Left hindlimb (tissue), 1 donor: ENCODE measurements around the gene SOWAHB.
"Not testable (repeated sequence)": the region's sequence is repeated elsewhere in the genome, so short reads cannot be mapped to it uniquely, and the experiment has no call there.

ENCODE experiments used
- DNase-seq: peaks from one replicate; pipeline ENCODE4 v3.0.0-alpha.2; 2018

Gene SOWAHB

DNA sequence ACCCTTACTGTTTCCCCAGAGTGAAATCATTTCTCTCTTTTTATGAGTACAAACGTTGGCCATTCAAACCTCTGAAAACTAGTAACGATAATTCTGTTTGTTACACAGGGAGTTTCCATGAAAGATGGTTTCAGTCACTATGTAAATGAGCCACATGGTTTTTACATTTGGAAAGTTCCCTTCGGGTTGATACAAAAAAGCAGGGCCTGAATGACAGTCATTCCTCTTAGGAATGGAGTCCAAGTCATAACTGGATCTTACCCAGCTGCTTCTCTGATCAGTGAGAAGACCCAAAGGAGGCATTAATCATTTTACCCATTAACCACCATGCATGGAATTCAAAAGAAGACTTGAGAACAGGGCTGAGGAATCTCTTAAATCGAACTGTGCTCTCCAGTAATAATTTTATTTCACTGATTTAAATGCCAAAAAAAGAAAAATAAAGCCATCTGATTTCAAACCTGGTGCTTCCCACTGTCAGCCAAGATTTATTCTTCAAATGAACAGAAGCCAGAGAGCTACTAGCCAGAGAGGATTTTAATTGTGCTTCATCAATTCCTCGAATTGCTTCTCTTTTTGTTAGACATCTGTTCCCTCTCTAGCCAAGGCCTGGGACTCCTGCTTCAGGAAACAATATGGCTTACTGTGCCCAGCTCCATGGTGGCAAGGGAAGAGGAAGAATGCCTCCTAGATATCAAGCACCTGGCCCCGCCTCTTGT, 3.2 kb downstream of the SOWAHB start:
- DNase-seq: no peak

GRCh38 chr4:76892601-76893000, 5.3 kb downstream of the SOWAHB start:
- DNase-seq: no peak

DNA sequence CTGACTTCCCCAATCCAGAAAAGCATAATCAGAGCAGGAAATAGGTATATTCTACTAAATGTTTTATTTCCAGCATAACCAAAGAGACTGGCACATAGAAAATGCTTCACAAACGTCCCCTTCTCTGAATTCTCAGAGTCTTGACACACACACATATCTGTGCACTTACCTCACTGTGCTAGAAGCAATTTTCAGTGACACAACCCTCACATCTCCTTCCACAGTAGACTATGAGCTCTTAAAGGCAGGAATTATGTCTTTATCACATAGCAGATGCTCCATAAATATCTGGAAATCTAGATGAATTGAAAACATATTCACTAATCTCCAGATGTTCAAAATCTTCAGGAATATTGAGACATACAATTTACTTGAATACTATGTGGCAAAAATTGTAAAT, 5.9 kb downstream of the SOWAHB start:
- DNase-seq: no peak

DNA sequence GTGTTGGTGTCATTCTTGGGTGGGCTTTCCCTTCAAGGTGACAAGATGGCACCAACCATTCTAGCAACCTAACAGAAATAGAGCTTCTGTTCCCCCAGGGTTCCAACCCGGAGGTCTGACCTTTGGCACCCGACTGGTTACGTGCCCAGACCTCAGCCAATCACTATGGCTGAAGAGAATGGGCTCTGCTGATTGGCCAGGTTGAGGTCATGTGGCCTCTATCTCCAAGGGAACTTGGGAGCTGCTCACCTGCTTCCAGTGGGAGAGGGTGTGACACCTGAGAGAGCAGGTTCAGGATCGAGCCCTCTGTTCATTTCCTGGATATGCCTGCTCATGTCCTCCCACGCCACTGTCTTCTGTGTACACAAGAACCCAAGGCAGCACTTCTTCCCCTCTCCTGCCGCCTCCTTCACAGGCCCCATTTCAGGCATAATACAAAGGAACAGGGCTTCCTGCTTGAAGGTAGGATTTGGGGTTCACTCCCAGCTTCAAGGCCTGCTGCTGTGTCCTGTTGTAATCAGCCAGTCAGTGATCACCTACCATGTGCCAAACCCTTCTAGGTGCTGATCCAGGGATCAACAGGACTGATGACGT, 11.0 kb downstream of the SOWAHB start:
- no peak for DNase-seq

- DNase-seq: no peak
Observed at GRCh38 chr4:76886214-76886613, 11.7 kb downstream of the SOWAHB start.

- DNase-seq: no peak
Observed at GRCh38 chr4:76883147-76883546, 14.8 kb downstream of the SOWAHB start.

DNA sequence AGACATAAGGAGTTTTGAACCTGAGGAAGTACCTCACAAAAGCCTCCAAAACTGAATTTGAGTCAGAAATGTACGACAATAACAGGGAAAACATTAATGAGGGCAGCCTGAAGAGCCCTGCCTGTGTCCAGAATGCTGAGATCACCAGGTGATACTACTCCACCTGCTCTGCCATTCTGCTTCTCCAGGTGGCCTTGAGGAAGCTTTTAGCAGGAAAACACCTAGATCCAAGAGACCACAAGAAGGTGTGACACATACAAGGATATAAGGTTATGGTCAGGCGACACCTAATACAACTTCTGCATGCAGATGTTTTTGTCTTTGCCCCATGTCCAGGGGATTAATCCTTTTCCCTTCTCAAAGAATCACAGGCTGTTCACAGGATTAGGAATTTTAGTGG, 15.3 kb downstream of the SOWAHB start:
- no peak for DNase-seq

- no peak for DNase-seq
Observed at GRCh38 chr4:76881375-76881774, 16.6 kb downstream of the SOWAHB start.

GRCh38 chr4:76879731-76880364, 18.1 kb downstream of the SOWAHB start:
- DNase-seq: no peak

GRCh38 chr4:76878641-76879165, 19.2 kb downstream of the SOWAHB start:
- DNase-seq: not testable (repeated sequence)

GRCh38 chr4:76874176-76874575, 23.8 kb downstream of the SOWAHB start:
- DNase-seq: no peak

DNA sequence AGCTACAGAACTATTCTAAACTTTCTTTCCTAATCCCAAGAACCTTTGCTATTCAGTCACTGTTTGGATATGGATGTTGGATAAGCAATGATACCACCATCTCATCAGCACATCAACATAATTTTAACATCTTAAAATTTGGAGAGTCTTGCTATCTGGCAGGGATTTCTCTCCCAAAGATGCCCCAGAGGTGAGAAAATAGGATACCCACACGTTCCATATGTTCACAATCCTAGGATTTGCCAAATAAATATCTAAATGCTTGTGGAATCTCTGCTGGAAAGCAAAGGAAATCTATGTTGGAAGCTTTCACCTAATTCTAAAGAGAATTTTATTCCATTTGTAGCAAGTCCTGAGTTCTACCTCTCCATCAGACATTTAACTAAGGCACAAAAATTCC, 24.4 kb downstream of the SOWAHB start:
- no peak for DNase-seq

DNA sequence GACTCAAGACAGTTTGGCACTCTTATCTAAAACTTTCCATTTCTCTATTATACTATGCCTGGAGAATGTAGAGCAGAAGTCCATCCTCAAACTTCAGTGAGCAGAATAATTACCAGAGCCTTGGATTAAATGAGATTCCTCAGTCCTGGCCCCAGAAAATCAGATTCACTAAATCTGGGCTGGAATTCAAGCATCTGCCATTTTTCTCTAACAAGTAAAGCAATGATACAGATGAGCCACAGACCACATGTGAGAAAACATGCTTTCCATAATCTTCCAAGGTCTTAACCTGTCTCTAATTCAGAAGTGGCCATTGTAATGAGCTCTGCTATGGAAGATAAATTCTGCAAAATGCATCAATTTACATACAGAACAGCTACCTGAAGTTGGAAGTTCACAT, 25.4 kb downstream of the SOWAHB start:
- no peak for DNase-seq

DNA sequence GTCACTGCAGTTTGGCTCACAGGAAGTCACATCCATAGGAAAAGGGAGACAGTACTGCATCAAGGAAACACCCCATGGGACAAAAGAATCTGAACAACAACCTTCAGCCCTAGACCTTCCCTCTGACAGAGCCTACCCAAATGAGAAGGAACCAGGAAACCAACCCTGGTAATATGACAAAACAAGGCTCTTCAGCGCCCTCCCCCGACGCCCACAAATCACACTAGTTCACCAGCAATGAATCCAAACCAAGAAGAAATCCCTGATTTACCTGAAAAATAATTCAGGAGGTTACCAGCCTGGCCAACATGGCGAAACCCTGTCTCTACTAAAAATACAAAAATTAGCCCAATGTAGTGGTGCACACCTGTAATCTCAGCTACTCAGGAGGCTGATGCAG, 29.2 kb downstream of the SOWAHB start:
- DNase-seq: not testable (repeated sequence)

DNA sequence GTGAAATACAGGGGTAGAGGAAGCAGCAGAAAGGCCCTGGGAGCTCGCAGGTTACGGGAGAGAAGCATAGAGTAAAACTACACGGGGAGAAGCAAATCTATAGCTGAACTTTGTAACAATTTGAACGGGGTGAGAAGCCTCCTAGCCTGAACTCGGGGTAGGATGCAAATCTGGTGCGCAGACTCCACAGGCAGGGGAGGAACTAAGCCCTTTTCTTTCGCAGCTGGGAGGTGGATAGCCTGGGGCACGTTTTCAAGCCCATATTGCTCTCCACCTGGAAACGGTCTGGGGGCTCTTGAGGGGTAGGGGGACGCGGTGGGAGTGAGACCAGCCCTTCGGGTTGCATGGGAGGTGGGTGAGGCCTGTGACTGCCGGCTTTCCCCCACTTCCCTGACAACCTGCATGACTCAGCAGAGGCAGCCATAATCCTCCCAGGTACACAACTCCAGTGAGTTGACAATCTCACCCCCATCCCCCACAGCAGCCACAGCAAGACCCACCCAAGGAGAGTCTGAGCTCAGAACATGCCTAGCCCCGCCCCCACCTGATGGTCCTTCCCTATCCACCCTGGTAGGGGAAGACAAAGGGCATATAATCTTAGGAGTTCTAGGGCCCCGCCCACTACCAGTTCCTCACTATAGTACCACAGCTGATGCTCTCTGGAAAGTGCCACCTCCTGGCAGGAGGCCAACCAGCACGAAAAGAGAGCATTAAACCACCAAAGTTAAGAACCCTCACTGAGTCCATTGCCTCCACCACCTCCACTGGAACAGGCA, 29.9 kb downstream of the SOWAHB start:
- no peak for DNase-seq

GRCh38 chr4:76867377-76867776, 30.6 kb downstream of the SOWAHB start:
- no peak for DNase-seq

GRCh38 chr4:76866641-76867040, 31.3 kb downstream of the SOWAHB start:
- no peak for DNase-seq

- DNase-seq: no peak
Observed at GRCh38 chr4:76858319-76858718, 39.6 kb downstream of the SOWAHB start.

DNA sequence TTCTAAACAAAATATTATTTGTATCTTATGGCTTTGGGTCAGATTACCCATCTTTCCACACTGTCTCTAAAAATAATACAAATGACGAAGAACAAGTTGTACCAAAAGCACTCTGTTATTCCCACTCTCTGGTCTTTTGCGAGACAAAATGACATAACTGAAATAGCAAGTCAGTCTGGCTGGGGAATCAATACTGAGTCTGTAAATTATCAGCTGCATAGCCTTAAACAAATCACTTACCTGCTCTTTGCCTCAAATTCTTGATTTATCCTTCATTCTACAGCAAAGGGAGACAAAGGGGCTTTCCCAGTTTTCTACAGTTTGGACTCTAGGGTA, 40.9 kb downstream of the SOWAHB start:
- no peak for DNase-seq

- DNase-seq: no peak
Observed at GRCh38 chr4:76856243-76857073, 41.5 kb downstream of the SOWAHB start.

DNA sequence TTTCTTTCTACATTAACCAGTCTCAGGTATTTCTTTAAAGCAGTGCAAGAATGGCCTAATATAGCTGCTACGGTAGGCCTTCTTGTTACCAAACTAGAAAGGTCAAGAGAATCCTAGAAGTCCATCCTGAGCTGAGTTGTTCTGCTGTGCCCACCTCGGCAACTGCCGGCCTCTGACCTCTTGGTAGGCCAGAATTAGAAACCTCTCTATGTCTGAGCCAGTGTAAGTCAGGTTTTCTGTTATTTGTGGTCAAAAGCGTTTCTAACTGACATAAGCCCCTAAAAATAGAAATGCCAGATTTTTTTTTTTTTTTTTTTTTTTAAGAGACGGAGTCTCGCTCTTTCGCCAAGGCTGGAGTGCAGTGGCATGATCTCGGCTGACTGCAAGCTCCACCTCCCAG, 43.1 kb downstream of the SOWAHB start:
- DNase-seq: no peak

- DNase-seq: no peak
Observed at GRCh38 chr4:76851375-76851774, 46.6 kb downstream of the SOWAHB start.

DNA sequence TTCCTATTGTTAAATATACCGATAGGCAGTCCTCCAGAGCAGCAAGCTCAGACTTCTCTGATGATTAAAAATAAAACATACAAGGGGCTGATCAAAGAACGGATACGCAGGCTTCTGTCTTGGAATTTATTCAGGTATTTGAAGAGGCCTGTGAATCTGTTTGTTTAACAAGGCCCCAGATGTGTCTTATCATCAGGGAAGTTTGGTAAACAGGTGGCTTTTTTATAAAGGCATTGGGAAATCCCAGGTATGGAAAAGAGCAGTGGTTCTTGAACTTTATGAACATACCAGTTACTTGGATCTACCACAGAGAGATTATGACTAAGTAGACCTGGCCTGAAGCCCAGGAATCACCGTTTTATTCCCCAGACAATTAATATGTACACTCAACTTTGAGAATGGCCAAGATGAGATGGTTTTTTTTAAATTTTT, 47.9 kb downstream of the SOWAHB start:
- DNase-seq: no peak
